HFFc6 (cell line): Measurements from ENCODE around the gene METTL8. TPM values are rescaled to one million over a fixed set of nuclear protein-coding genes. Genes with fewer than 3 reads are reported as not detected.

ENCODE experiments used
- DNase-seq: peaks from one replicate; pipeline ENCODE4 v3.0.0-alpha.2; 2018
- H3K27ac Mint-ChIP-seq: 2 replicates; pipeline ENCODE4 v1.8.0; 2020; ENCODE audit warnings: mild to moderate bottlenecking, mixed read lengths
- H3K27me3 Mint-ChIP-seq: 2 replicates; pipeline ENCODE4 v1.8.0; 2021; ENCODE audit warnings: mild to moderate bottlenecking, moderate library complexity, mixed read lengths; ENCODE audit not compliant: insufficient read depth
- H3K36me3 Mint-ChIP-seq: 2 replicates; pipeline ENCODE4 v1.8.0; 2021; ENCODE audit warnings: low read depth, mixed read lengths
- H3K4me1 Mint-ChIP-seq: 2 replicates; pipeline ENCODE4 v1.8.0; 2020; ENCODE audit warnings: low read depth, mixed read lengths
- H3K4me3 Mint-ChIP-seq: 2 replicates; pipeline ENCODE4 v1.8.0; 2020; ENCODE audit warnings: mild to moderate bottlenecking, moderate library complexity, mixed read lengths
- H3K9me3 Mint-ChIP-seq: 2 replicates; pipeline ENCODE4 v1.8.0; 2020; ENCODE audit warnings: mild to moderate bottlenecking, mixed read lengths
- total RNA-seq, 6 experiments: library from RNA; stranded (reverse); fragmentation: NEBNext Ultra II Directional; extraction: Animal tissue kit (Norgen Biotek cat#: 25700); gene quantifications; 2 replicates in 1 of 6; 3 replicates in 5 of 6; pipeline ENCODE4 v1.2.3, GENCODE V29; 2021
- TF ChIP-seq, protein P1 (sequence below): fragments of 200-600 bp; sonication (generic); IDR thresholded peaks from 2 replicates; pipeline ENCODE4 v1.5.0; 2021; ENCODE audit warnings: antibody characterized with exemption, mild to moderate bottlenecking

Gene METTL8
- total RNA-seq, 6 experiments from 2014 or later, result 17.7 to 26.2 (median 22.3) TPM

DNA sequence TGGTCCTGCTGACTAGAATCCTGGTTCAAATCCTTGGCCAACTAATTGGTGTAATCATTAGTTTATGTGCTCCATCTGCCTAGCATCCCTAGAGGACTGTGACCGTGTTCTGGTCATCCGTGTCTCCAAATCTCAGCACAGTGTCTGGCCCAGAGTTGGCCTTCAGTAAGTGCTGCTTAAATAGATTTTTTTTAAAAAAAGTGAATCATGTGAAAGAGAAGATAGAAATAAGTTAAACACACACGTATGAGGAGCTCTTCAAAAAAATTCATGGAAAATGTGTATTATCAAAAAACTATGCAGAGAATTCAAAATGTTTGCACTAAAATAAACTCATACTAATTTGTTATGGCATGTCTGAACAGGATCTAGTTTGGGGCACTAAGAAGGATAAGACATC is 143.8 kb downstream of the METTL8 start:
- Mint-ChIP-seq H3K4me3 (no peak overlapping the region), H3K27me3 (no peaks in the 10 kb centered on the region; the same call in 1 of the 2 replicates), H3K9me3 (no peaks in the 10 kb centered on the region), H3K4me1 (peaks cover 33% of the 10 kb centered on the region), H3K27ac (no peak overlapping the region), H3K36me3 (no peaks in the 10 kb centered on the region)
- DNase-seq, result no peak
- TF ChIP-seq, protein P1, sequence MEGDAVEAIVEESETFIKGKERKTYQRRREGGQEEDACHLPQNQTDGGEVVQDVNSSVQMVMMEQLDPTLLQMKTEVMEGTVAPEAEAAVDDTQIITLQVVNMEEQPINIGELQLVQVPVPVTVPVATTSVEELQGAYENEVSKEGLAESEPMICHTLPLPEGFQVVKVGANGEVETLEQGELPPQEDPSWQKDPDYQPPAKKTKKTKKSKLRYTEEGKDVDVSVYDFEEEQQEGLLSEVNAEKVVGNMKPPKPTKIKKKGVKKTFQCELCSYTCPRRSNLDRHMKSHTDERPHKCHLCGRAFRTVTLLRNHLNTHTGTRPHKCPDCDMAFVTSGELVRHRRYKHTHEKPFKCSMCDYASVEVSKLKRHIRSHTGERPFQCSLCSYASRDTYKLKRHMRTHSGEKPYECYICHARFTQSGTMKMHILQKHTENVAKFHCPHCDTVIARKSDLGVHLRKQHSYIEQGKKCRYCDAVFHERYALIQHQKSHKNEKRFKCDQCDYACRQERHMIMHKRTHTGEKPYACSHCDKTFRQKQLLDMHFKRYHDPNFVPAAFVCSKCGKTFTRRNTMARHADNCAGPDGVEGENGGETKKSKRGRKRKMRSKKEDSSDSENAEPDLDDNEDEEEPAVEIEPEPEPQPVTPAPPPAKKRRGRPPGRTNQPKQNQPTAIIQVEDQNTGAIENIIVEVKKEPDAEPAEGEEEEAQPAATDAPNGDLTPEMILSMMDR, result no peak

DNA sequence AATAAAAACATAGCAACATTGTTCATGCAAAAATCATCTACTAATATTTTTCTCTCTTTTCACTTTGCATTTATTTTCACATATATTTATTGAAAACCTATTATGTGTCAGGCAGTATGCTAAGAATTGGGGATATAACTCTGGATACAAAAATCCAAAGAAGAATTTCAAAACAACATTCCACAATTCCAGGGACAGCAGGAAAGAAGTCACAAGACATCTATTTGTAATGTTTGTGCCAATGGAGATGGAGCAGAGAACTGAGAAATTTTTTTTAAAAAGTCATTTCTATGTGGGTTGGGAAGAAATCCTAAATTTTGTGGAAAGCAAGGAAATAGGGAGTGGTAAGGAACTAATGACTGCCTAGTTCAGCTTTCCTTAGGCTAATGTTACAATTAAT is 144.5 kb downstream of the METTL8 start:
- H3K27me3 Mint-ChIP-seq, result no peaks in the 10 kb centered on the region; the same call in 1 of the 2 replicates
- H3K36me3 Mint-ChIP-seq, result no peaks in the 10 kb centered on the region
- no peak overlapping the region for H3K4me3 Mint-ChIP-seq
- H3K27ac Mint-ChIP-seq, result no peak overlapping the region
- H3K9me3 Mint-ChIP-seq, result no peaks in the 10 kb centered on the region
- no peak for DNase-seq
- H3K4me1 Mint-ChIP-seq, result peaks cover 28% of the 10 kb centered on the region
- TF ChIP-seq, protein P1, result no peak

DNA sequence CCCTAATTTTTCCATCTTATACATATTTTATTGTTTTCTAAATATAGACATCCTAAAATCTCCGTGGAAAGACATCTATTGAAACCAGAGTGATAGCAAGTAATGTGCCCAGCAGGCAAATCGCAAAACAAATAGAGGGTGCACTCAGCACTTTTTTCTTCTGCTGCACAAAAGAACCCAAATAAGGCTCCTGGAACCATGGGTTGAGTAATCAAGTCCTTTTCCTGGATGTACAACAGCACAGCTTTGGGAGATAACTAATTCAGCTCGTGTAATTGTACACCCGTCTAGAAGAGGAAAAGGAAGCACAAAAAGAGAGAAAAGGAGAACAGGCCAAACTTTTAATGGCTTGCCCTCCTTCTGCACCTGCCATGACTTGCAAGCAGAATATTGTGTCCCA is 146.2 kb downstream of the METTL8 start:
- H3K4me3 Mint-ChIP-seq, result no peak overlapping the region
- no peaks in the 10 kb centered on the region for H3K9me3 Mint-ChIP-seq
- TF ChIP-seq, protein P1, result no peak
- no peaks in the 10 kb centered on the region; the same call in 1 of the 2 replicates for H3K27me3 Mint-ChIP-seq
- DNase-seq, result no peak
- H3K36me3 Mint-ChIP-seq, result no peaks in the 10 kb centered on the region
- peak overlapping the region; percentile 40 for H3K27ac Mint-ChIP-seq
- H3K4me1 Mint-ChIP-seq, result peaks cover 28% of the 10 kb centered on the region

DNA sequence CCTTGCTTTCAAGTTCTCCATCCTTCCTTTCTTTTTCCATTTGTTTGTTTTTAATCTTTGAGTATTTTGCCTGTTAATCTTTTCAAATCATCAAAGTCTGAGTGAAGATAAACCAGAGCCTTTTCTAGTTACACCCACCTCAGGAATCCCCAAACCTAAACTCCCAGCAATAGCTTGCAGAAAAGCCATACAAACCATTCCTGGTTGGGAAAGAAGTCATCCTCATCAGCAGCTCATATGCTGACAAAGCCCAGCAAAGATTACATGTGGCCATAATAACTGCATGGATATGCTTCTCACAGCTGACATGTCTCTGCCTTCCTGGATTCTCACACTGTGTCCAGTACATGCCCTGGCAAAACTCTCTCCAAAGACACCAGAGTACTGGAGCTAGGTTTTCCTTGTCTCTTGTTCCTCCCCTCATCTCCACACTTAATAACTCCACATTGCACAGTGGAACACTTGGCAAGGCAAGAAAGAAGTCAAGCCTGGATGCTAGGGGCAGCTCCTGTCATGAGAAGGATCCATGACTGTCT is 146.7 kb downstream of the METTL8 start:
- H3K27me3 Mint-ChIP-seq, result no peaks in the 10 kb centered on the region; the same call in 1 of the 2 replicates
- H3K4me3 Mint-ChIP-seq, result no peak overlapping the region
- no peaks in the 10 kb centered on the region for H3K9me3 Mint-ChIP-seq
- no peak for DNase-seq
- TF ChIP-seq, protein P1, result no peak
- H3K27ac Mint-ChIP-seq, result peak overlapping the region; percentile 40; the same call in 1 of the 2 replicates
- H3K4me1 Mint-ChIP-seq, result peaks cover 28% of the 10 kb centered on the region
- no peaks in the 10 kb centered on the region for H3K36me3 Mint-ChIP-seq

DNA sequence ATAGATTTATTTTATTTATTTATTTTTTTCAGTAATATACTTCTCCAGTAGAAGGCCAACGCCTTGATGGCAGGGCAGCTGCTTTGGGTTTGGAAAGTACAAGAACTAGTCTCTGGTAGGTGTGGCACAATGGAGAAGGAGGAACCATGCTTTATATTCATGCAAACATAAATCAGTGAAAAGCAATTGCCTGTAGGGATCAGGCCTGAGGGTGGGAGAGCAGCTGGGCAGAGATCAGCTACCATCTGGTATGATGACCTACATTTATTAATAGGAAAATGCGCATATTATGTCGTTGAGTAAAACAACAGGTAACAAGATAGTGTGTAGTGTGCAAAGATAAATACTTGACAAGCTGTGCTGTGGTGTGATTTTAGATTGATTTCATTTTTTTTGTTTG is 152.7 kb downstream of the METTL8 start:
- Mint-ChIP-seq H3K36me3 (no peaks in the 10 kb centered on the region), H3K9me3 (no peaks in the 10 kb centered on the region), H3K27ac (no peak overlapping the region), H3K4me3 (no peak overlapping the region), H3K4me1 (no peaks in the 10 kb centered on the region), H3K27me3 (no peaks in the 10 kb centered on the region; the same call in 1 of the 2 replicates)
- TF ChIP-seq, protein P1, result no peak
- DNase-seq, result no peak
